IMR-90 (cell line): ENCODE measurements around the gene SLC4A1. TPM values are rescaled to one million over a fixed set of nuclear protein-coding genes. Genes with fewer than 3 reads are reported as not detected.

ENCODE experiments used
- ATAC-seq: fragments of 200-7000 bp; cut with Tn5 transposase; 2 replicates; pipeline ENCODE4 v1.9.1; 2020; ENCODE audit warnings: low read depth, mild to moderate bottlenecking, moderate library complexity
- BruUV-seq: library from RNA; stranded (reverse); fragments of 400-500 nt; replicated peaks from 2 replicates; lab custom pipeline; 2021; lab: Mats Ljungman, UMichigan
- CTCF ChIA-PET: fragments of 300-600 bp; formaldehyde crosslinking; extraction: SDS; loops from one replicate; lab custom pipeline; 2021; ENCODE audit warnings: antibody characterized with exemption; lab: Yijun Ruan, JAX
- POLR2A ChIA-PET: fragments of 300-600 bp; sonication (Branson Sonifier 250); formaldehyde crosslinking; loops from one replicate; lab custom pipeline; 2022; ENCODE audit warnings: antibody characterized with exemption; ENCODE audit not compliant: unreplicated experiment; lab: Charles Lee
- DNase-seq: peaks from one replicate; pipeline ENCODE4 v3.0.0; 2013
- H2AFZ ChIP-seq: replicated peaks from 2 replicates; pipeline ENCODE3; 2013; ENCODE audit warnings: low read length, mild to moderate bottlenecking; ENCODE audit not compliant: poor library complexity
- H2AK5ac ChIP-seq: 2 replicates; pipeline ENCODE4 v1.6.1; 2013; ENCODE audit warnings: low read depth, low read length, inconsistent platforms
- H2AK9ac ChIP-seq: replicated peaks from 2 replicates; pipeline ENCODE3; 2013; ENCODE audit warnings: mild to moderate bottlenecking, low read depth, low read length, moderate library complexity; ENCODE audit not compliant: poor library complexity
- H2BK120ac ChIP-seq: 2 replicates; pipeline ENCODE4 v1.6.1; 2013; ENCODE audit warnings: low read depth, low read length, inconsistent platforms
- H2BK15ac ChIP-seq: 3 replicates; pipeline ENCODE4 v1.6.1; 2013; ENCODE audit warnings: low read depth, low read length, inconsistent platforms
- H2BK20ac ChIP-seq: 2 replicates; pipeline ENCODE4 v1.6.1; 2013; ENCODE audit warnings: low read depth, mild to moderate bottlenecking, inconsistent platforms, low read length, moderate library complexity
- H2BK5ac ChIP-seq: 2 replicates; pipeline ENCODE4 v1.6.1; 2013; ENCODE audit warnings: mild to moderate bottlenecking, low read depth, low read length, inconsistent platforms; ENCODE audit not compliant: poor library complexity, severe bottlenecking
- H3K14ac ChIP-seq: replicated peaks from 2 replicates; pipeline ENCODE4 v1.6.1; 2013; ENCODE audit warnings: low read depth, low read length, inconsistent platforms
- H3K18ac ChIP-seq: 2 replicates; pipeline ENCODE4 v1.6.1; 2013; ENCODE audit warnings: low read depth, low read length, control low read depth
- H3K23ac ChIP-seq: 2 replicates; pipeline ENCODE4 v1.6.1; 2013; ENCODE audit warnings: low read depth, low read length, inconsistent platforms
- H3K27ac ChIP-seq: 2 replicates; pipeline ENCODE4 v1.5.1; 2013; ENCODE audit warnings: mild to moderate bottlenecking, control low read depth, low read length; ENCODE audit not compliant: insufficient read depth
- H3K27me3 ChIP-seq: 2 replicates; pipeline ENCODE4 v1.6.1; 2013; ENCODE audit warnings: low read length; ENCODE audit not compliant: control insufficient read depth, insufficient read depth
- H3K36me3 ChIP-seq: 2 replicates; pipeline ENCODE4 v1.6.1; 2013; ENCODE audit warnings: low read length, mixed read lengths; ENCODE audit not compliant: control insufficient read depth, insufficient read depth
- H3K4ac ChIP-seq: 2 replicates; pipeline ENCODE4 v1.6.1; 2013; ENCODE audit warnings: low read depth, low read length, inconsistent platforms
- H3K4me1 ChIP-seq: 2 replicates; pipeline ENCODE4 v1.6.1; 2013; ENCODE audit warnings: low read length, mixed read lengths; ENCODE audit not compliant: control insufficient read depth, insufficient read depth
- H3K4me2 ChIP-seq: 2 replicates; pipeline ENCODE4 v1.6.1; 2013; ENCODE audit warnings: low read depth, mild to moderate bottlenecking, control low read depth, low read length, moderate library complexity
- H3K4me3 ChIP-seq: 2 replicates; pipeline ENCODE4 v1.5.1; 2013; ENCODE audit warnings: low read depth, mild to moderate bottlenecking, control low read depth, low read length, moderate library complexity; ENCODE audit not compliant: insufficient read depth
- H3K56ac ChIP-seq: 2 replicates; pipeline ENCODE4 v1.6.1; 2013; ENCODE audit warnings: low read length, inconsistent platforms; ENCODE audit not compliant: insufficient read depth; ENCODE audit errors: extremely low read depth
- H3K79me1 ChIP-seq, 2 experiments: 2 replicates each; pipeline ENCODE4 v1.6.1; 2013; ENCODE audit warnings: low read length in 2 of 2, inconsistent platforms in 1 of 2, low read depth in 1 of 2
- H3K9ac ChIP-seq: 2 replicates; pipeline ENCODE4 v1.6.1; 2013; ENCODE audit warnings: low read depth, low read length, control low read depth
- H3K9me1 ChIP-seq: 2 replicates; pipeline ENCODE4 v1.6.1; 2013; ENCODE audit warnings: low read length, inconsistent platforms; ENCODE audit not compliant: insufficient read depth
- H3K9me3 ChIP-seq: 2 replicates; pipeline ENCODE4 v1.6.1; 2013; ENCODE audit warnings: low read length; ENCODE audit not compliant: control insufficient read depth, insufficient read depth
- H4K20me1 ChIP-seq: 2 replicates; pipeline ENCODE4 v1.6.1; 2013; ENCODE audit warnings: low read length, inconsistent platforms; ENCODE audit not compliant: insufficient read depth
- H4K5ac ChIP-seq: 2 replicates; pipeline ENCODE4 v1.6.1; 2013; ENCODE audit warnings: mild to moderate bottlenecking, low read depth, low read length, control low read depth
- H4K8ac ChIP-seq, 2 experiments: 2 replicates each; pipeline ENCODE4 v1.6.1; 2013; ENCODE audit warnings: low read depth in 2 of 2, low read length in 2 of 2, control low read depth in 1 of 2, inconsistent platforms in 1 of 2
- H4K91ac ChIP-seq: 2 replicates; pipeline ENCODE4 v1.6.1; 2013; ENCODE audit warnings: low read depth, low read length, inconsistent platforms; ENCODE audit not compliant: insufficient read depth
- FOS ChIP-seq: fragments of 150-350 bp; IDR thresholded peaks from 2 replicates; pipeline ENCODE4 v1.6.1; 2016; ENCODE audit warnings: low read depth, low read length
- MAZ ChIP-seq: IDR thresholded peaks from 2 replicates; pipeline ENCODE4 v1.6.1; 2012; ENCODE audit warnings: low read depth, mild to moderate bottlenecking, low read length, improper control_type of control experiment, moderate library complexity, borderline replicate concordance
- NFE2L2 ChIP-seq: fragments of 150-350 bp; IDR thresholded peaks from 2 replicates; pipeline ENCODE4 v1.6.1; 2016; ENCODE audit warnings: low read depth, mild to moderate bottlenecking, low read length
- RAD21 ChIP-seq: IDR thresholded peaks from 2 replicates; pipeline ENCODE4 v1.6.1; 2012; ENCODE audit warnings: low read length, improper control_type of control experiment
- RFX5 ChIP-seq: IDR thresholded peaks from 2 replicates; pipeline ENCODE4 v1.8.0; 2012; ENCODE audit warnings: low read depth, mild to moderate bottlenecking, low read length, moderate library complexity
- WGBS, 2 experiments: methylation state at CpG; one replicate each; pipeline versions ENCODE4 v1.1.5 to v1.1.7; 2013; ENCODE audit warnings: missing lambda C conversion rate in 2 of 2; ENCODE audit not compliant: insufficient read length in 1 of 2; ENCODE audit errors: extremely low coverage in 2 of 2; 5-methylcytosine and 5-hydroxymethylcytosine counted together
- dilution Hi-C: fragments of 300-500 bp; cut with HindIII; formaldehyde crosslinking; loops from one replicate; pipeline ENCODE4 v1.14.3; 2018; ENCODE audit warnings: low sequenced_read_pairs; ENCODE audit not compliant: unreplicated experiment
- in situ Hi-C: fragments of 300-500 bp; cut with MboI; formaldehyde crosslinking; loops from 3 replicates; pipeline ENCODE4 v1.14.3; 2019; ENCODE audit warnings: low sequenced_read_pairs, inconsistent platforms, mixed read lengths
- intact Hi-C: fragments of 100-400 bp; cut with micrococcal nuclease; formaldehyde crosslinking; loops from 2 replicates; pipeline ENCODE4 v1.10.0; 2022
- polyA plus RNA-seq, 3 experiments: library from polyadenylated mRNA; depleted of rRNA; stranded (reverse); fragments of >200 nt; gene quantifications; 2 replicates each; pipeline ENCODE4 v1.2.3, GENCODE V29; 2012; ENCODE audit warnings: low replicate concordance in 1 of 3
- total RNA-seq: library from RNA; depleted of rRNA; stranded (reverse); fragments of >200 nt; gene quantifications from 2 replicates; pipeline ENCODE4 v1.2.3, GENCODE V29; 2012
- TF ChIP-seq, protein P1 (sequence below): fragments of 150-350 bp; IDR thresholded peaks from 2 replicates; pipeline ENCODE4 v1.6.1; 2017; ENCODE audit warnings: mild to moderate bottlenecking, antibody characterized with exemption, low read length, low read depth

SLC4A1 gene
- total and polyA plus RNA-seq, 2 of the 4 experiments (the other 2 are of a cell fraction) = not detected

- Histone ChIP-seq H3K4me3 (no peak overlapping the region), H3K9ac (no peak overlapping the region), H2AK5ac (no peak overlapping the region), H2BK120ac (no peak overlapping the region), H3K14ac (no peak overlapping the region), H3K79me1 (no peaks in the 10 kb centered on the region), H4K91ac (no peak overlapping the region), H2AK9ac (no peak overlapping the region), H3K9me3 (no peaks in the 10 kb centered on the region), H3K23ac (no peak overlapping the region), H4K8ac (no peak overlapping the region), H2AFZ (no peak overlapping the region), H3K36me3 (no peaks in the 10 kb centered on the region), H3K9me1 (no peaks in the 10 kb centered on the region), H3K4me1 (no peaks in the 10 kb centered on the region), H4K20me1 (no peaks in the 10 kb centered on the region), H3K4ac (no peak overlapping the region), H3K27ac (no peak overlapping the region), H2BK15ac (no peak overlapping the region), H2BK20ac (no peak overlapping the region), H3K4me2 (no peak overlapping the region), H2BK5ac (no peak overlapping the region), H3K27me3 (peaks cover 57% of the 10 kb centered on the region), H3K56ac (no peak overlapping the region), H3K18ac (no peak overlapping the region), H4K5ac (no peak overlapping the region)
- intact Hi-C loops (no loop called here), dilution Hi-C loops (no loop called here), in situ Hi-C loops (no loop called here)
- DNase-seq (no peak), ATAC-seq (no peak)
- no TSS peak for BruUV-seq
- no peak for TF ChIP-seq NFE2L2
- TF ChIP-seq FOS = no peak
- TF ChIP-seq RFX5 = no peak
- no peak for TF ChIP-seq RAD21
- TF ChIP-seq MAZ = no peak
- TF ChIP-seq, protein P1, sequence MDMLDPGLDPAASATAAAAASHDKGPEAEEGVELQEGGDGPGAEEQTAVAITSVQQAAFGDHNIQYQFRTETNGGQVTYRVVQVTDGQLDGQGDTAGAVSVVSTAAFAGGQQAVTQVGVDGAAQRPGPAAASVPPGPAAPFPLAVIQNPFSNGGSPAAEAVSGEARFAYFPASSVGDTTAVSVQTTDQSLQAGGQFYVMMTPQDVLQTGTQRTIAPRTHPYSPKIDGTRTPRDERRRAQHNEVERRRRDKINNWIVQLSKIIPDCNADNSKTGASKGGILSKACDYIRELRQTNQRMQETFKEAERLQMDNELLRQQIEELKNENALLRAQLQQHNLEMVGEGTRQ = no peak
- CTCF ChIA-PET = no interaction called here
- POLR2A ChIA-PET = no interaction called here
- WGBS, 2 experiments = no CpG with 5 or more reads among the region's 6 CpGs
Observed at GRCh38 chr17:44260296-44260695, 7.6 kb downstream of the SLC4A1 start.
